HG02571 (cell line): ENCODE data around the gene LILRB1.
"Not testable (repeated sequence)": the region's sequence is repeated elsewhere in the genome, so short reads cannot be mapped to it uniquely, and the experiment has no call there.

Experiments used
- ATAC-seq: cut with Tn5 transposase; IDR thresholded peaks from one replicate; pipeline ENCODE4 v1.9.1; 2021; ENCODE audit warnings: mild to moderate bottlenecking, moderate library complexity; ENCODE audit not compliant: unreplicated experiment

The LILRB1 gene

GRCh38 chr19:54661846-54662481 lies 31.7 kb downstream of the LILRB1 start:
- ATAC-seq = no peak

GRCh38 chr19:54662730-54663129 lies 32.4 kb downstream of the LILRB1 start, which contains the start of gene LILRB4:
TSS of gene LILRB4 (plus strand) at chr19:54662985. CDS start at chr19:54663034, 49 bp downstream.
- ATAC-seq = no peak

GRCh38 chr19:54665530-54665929 lies 35.2 kb downstream of the LILRB1 start:
- no peak for ATAC-seq

GRCh38 chr19:54667217-54667616 lies 36.9 kb downstream of the LILRB1 start:
- ATAC-seq = no peak

GRCh38 chr19:54668353-54668752 lies 38.1 kb downstream of the LILRB1 start:
- no peak for ATAC-seq

- no peak for ATAC-seq
These were observed 40.5 kb downstream of the LILRB1 start for GRCh38 chr19:54670576-54671357.

- ATAC-seq = no peak
These were observed 42.9 kb downstream of the LILRB1 start for GRCh38 chr19:54673222-54673621.

GRCh38 chr19:54674021-54674617 lies 43.8 kb downstream of the LILRB1 start:
- ATAC-seq = no peak

GRCh38 chr19:54676210-54676834 lies 46.0 kb downstream of the LILRB1 start:
- not testable (repeated sequence) for ATAC-seq

GRCh38 chr19:54677217-54677616 lies 46.9 kb downstream of the LILRB1 start:
- no peak for ATAC-seq

GRCh38 chr19:54681596-54681995 lies 51.3 kb downstream of the LILRB1 start:
- not testable (repeated sequence) for ATAC-seq

- ATAC-seq = no peak
These were observed 52.1 kb downstream of the LILRB1 start for GRCh38 chr19:54682306-54682856.

GRCh38 chr19:54684527-54684926 lies 54.2 kb downstream of the LILRB1 start:
- no peak for ATAC-seq
